ENCODE results near the gene LCN6. TPM values are rescaled to one million over a fixed set of nuclear protein-coding genes. Genes with fewer than 3 reads are reported as not detected.

Gene LCN6
- polyA plus RNA-seq, 1 donor from 2014 or later = not detected

DNA sequence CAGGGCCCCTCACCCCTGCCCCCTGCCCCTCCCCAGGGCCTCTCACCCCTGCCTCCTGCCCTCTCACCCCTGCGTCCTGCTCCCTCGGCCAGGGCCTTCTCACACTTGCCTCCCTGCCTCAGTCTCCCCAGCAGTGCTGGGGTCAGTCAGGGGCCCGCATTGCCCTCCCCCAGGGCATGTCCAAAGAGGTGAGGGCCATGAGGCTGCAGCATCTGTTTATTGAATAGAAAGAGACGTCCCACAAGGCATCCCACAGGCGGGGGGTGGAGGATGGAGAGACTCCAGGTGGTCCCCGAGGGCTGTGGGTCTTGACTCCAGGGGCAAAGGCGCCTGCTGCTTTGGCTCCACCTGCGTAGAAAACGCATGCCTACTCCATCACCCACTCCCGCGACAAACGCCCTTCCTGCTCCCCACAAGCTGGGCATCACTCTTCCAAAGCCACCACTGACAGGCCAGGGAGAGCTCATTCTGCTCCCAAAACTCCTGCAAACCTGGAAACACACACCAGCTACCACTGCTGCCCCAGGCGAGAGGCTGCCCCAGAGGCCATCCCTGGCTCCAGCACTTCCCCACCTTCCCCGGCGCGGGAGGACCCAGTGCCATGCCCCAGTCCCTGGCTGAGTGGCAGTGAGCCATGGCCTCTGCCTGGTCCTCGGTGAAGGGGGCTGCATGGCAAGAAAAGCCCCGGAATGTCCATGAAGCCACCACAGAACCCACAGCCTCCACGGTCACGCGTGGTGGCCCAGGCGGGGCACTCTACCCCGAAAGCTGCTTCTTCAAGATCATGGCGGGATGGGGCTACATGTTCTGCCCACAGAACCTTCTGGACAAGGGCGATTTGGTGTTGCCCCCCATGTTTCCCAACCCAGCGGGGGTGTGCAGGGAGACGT is 11.4 kb upstream of the LCN6 start:
- H3K4me3 ChIP-seq (ENCODE audit: low read length) = no peak overlapping the region
- no peaks in the 10 kb centered on the region for H3K9me3 ChIP-seq (ENCODE audit: low read length)
- H3K9me2 ChIP-seq (ENCODE audit: insufficient read depth, low read length) = no peaks in the 10 kb centered on the region
- H3K36me3 ChIP-seq (ENCODE audit: insufficient read depth, low read length) = no peaks in the 10 kb centered on the region
- no peak overlapping the region for H3K9ac ChIP-seq (ENCODE audit: low read length)
- no peaks in the 10 kb centered on the region for H3F3A ChIP-seq (ENCODE audit: insufficient read depth, low read length, poor library complexity, severe bottlenecking)
- H2AFZ ChIP-seq (ENCODE audit: low read depth, low read length) = no peak overlapping the region
- no peaks in the 10 kb centered on the region for H4K20me1 ChIP-seq (ENCODE audit: insufficient read depth)
- no peaks in the 10 kb centered on the region for H3K79me2 ChIP-seq (replicated peaks; ENCODE audit: insufficient read depth, low read length)
- no peak overlapping the region for H3K27ac ChIP-seq (ENCODE audit: low read length)
- no peaks in the 10 kb centered on the region for H3K27me3 ChIP-seq (ENCODE audit: insufficient read depth, low read depth, low read length)
- no peak for TF ChIP-seq MXI1 (conservative IDR thresholded peaks at IDR 0.05; ENCODE audit: poor library complexity, severe bottlenecking)
- no peak for TF ChIP-seq EZH2 (IDR thresholded peaks at IDR 0.05; ENCODE audit: borderline replicate concordance, insufficient read depth, low read length, poor library complexity, severe bottlenecking)
- no peak for TF ChIP-seq SMC3 (conservative IDR thresholded peaks at IDR 0.05; ENCODE audit: poor library complexity)
- TF ChIP-seq POLR2AphosphoS5 (IDR thresholded peaks at IDR 0.05) = no peak
- no peak for TF ChIP-seq EP300 (conservative IDR thresholded peaks at IDR 0.05; ENCODE audit: poor library complexity, severe bottlenecking)
- TF ChIP-seq, protein P1, sequence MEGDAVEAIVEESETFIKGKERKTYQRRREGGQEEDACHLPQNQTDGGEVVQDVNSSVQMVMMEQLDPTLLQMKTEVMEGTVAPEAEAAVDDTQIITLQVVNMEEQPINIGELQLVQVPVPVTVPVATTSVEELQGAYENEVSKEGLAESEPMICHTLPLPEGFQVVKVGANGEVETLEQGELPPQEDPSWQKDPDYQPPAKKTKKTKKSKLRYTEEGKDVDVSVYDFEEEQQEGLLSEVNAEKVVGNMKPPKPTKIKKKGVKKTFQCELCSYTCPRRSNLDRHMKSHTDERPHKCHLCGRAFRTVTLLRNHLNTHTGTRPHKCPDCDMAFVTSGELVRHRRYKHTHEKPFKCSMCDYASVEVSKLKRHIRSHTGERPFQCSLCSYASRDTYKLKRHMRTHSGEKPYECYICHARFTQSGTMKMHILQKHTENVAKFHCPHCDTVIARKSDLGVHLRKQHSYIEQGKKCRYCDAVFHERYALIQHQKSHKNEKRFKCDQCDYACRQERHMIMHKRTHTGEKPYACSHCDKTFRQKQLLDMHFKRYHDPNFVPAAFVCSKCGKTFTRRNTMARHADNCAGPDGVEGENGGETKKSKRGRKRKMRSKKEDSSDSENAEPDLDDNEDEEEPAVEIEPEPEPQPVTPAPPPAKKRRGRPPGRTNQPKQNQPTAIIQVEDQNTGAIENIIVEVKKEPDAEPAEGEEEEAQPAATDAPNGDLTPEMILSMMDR (IDR thresholded peaks at IDR 0.05; ENCODE audit: poor library complexity, severe bottlenecking) = no peak
- TF ChIP-seq, protein P2, sequence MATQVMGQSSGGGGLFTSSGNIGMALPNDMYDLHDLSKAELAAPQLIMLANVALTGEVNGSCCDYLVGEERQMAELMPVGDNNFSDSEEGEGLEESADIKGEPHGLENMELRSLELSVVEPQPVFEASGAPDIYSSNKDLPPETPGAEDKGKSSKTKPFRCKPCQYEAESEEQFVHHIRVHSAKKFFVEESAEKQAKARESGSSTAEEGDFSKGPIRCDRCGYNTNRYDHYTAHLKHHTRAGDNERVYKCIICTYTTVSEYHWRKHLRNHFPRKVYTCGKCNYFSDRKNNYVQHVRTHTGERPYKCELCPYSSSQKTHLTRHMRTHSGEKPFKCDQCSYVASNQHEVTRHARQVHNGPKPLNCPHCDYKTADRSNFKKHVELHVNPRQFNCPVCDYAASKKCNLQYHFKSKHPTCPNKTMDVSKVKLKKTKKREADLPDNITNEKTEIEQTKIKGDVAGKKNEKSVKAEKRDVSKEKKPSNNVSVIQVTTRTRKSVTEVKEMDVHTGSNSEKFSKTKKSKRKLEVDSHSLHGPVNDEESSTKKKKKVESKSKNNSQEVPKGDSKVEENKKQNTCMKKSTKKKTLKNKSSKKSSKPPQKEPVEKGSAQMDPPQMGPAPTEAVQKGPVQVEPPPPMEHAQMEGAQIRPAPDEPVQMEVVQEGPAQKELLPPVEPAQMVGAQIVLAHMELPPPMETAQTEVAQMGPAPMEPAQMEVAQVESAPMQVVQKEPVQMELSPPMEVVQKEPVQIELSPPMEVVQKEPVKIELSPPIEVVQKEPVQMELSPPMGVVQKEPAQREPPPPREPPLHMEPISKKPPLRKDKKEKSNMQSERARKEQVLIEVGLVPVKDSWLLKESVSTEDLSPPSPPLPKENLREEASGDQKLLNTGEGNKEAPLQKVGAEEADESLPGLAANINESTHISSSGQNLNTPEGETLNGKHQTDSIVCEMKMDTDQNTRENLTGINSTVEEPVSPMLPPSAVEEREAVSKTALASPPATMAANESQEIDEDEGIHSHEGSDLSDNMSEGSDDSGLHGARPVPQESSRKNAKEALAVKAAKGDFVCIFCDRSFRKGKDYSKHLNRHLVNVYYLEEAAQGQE (IDR thresholded peaks at IDR 0.05; ENCODE audit: borderline replicate concordance) = no peak
- TF ChIP-seq TAF1 (IDR thresholded peaks at IDR 0.05; ENCODE audit: low read depth) = no peak
- no peak for TF ChIP-seq RAD21 (conservative IDR thresholded peaks at IDR 0.05)
- H3K4me2 ChIP-seq (ENCODE audit: low read length) = no peak overlapping the region

DNA sequence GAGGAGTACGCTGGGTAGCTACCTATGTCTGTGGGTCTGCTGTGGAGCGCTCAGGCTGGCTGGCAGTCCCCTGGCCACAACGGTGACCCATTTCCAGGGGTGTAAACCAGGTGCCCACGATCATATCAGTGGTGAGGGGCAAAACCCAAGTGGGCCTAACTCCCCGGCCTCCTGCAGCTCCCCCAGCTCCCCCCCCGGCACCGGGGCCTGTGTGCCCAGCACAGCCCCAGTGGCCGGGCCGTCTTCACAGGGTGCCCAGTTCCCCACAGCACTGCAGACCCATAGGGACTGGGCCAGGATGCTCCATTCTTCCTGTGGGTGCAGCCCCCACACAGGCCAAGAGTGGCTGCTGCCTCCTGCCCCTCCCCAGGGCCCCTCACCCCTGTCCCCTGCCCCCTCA is 10.7 kb upstream of the LCN6 start:
- H3K9ac ChIP-seq (ENCODE audit: low read length) = no peak overlapping the region
- no peaks in the 10 kb centered on the region for H3K27me3 ChIP-seq (ENCODE audit: insufficient read depth, low read depth, low read length)
- no peaks in the 10 kb centered on the region for H3F3A ChIP-seq (ENCODE audit: insufficient read depth, low read length, poor library complexity, severe bottlenecking)
- no peaks in the 10 kb centered on the region for H3K9me2 ChIP-seq (ENCODE audit: insufficient read depth, low read length)
- H3K79me2 ChIP-seq (replicated peaks; ENCODE audit: insufficient read depth, low read length) = no peaks in the 10 kb centered on the region
- no peaks in the 10 kb centered on the region for H4K20me1 ChIP-seq (ENCODE audit: insufficient read depth)
- H3K27ac ChIP-seq (ENCODE audit: low read length) = no peak overlapping the region
- no peak overlapping the region for H3K4me3 ChIP-seq (ENCODE audit: low read length)
- H3K4me2 ChIP-seq (ENCODE audit: low read length) = no peak overlapping the region
- no peak overlapping the region for H2AFZ ChIP-seq (ENCODE audit: low read depth, low read length)
- H3K9me3 ChIP-seq (ENCODE audit: low read length) = no peaks in the 10 kb centered on the region
- H3K36me3 ChIP-seq (ENCODE audit: insufficient read depth, low read length) = no peaks in the 10 kb centered on the region
- TF ChIP-seq, protein P1 (IDR thresholded peaks at IDR 0.05; ENCODE audit: poor library complexity, severe bottlenecking) = no peak
- TF ChIP-seq EP300 (conservative IDR thresholded peaks at IDR 0.05; ENCODE audit: poor library complexity, severe bottlenecking) = no peak
- TF ChIP-seq, protein P2 (IDR thresholded peaks at IDR 0.05; ENCODE audit: borderline replicate concordance) = no peak
- TF ChIP-seq POLR2AphosphoS5 (IDR thresholded peaks at IDR 0.05) = no peak
